Islet of Langerhans (tissue), 1 donor: ENCODE measurements around the gene SBK2.

Source experiments
- FAIRE-seq: peaks from one replicate; lab custom pipeline; 2011; peaks lifted over from hg19 to GRCh38; lab: Jason Lieb, UNC

The SBK2 gene

DNA sequence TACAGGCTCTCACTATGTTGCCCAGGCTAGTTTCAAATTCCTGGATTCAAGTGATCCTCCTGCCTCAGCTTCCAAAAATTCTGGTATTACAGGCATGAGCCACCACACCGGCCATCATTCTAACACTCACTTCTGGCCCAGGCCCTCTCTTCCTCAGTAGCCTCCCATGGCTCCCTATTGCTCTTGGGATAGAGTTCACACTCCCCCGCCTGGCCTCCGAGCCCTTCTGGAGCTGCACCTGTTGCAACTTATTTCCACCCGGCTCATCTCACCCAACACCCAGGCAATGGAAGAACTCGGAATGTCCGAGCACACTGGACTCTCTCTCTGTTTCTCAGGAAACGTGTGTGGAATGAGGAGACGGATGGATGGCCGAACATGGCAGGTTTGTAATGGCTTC is 17.4 kb upstream of the SBK2 start:
- FAIRE-seq: no peak

DNA sequence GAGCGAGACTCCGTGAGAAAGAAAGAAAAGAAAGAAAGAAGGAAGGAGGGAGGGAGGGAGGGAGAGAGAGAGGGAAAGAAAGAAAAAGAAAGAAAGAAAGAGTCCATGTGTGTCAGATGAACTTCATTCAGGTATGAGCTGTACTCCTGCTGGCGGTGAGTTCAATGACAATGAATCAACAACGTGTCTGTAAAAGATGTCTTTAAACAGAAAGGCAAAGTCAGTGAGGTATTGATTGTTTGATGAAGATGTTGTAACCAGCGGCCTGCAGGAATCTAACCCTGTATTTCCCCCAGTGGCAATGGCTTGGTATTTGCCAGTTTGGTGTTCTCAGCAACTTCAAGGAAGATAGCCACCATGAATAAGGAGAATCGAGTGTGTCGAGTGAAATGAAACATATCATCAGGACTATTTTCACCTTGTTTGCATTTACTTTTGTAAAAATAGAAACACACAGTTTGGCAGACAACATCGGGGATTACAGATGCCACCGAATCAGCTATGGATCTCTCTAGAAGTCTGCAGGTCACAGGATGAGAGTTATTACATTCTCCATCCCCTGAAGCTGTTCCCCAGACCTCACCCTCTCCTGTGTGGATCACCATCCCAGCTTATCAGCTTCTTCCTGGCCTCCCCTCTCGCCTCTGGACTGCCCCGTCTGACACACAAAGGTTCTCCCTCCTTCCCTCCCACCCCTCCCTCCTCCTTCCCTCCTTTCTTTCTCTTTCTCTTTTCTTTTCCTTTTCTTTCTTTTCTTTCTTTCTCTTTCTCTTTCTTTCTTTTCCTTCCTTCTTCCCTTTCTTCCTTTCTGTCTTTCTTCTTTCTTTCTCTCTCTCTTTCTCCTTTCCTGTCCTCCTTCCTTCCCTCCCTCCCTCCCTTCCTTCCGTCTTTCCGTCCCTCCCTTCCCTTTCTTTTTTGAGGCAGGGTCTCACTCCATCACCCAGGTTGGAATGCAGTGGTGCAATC is 16.6 kb upstream of the SBK2 start:
- no peak for FAIRE-seq

DNA sequence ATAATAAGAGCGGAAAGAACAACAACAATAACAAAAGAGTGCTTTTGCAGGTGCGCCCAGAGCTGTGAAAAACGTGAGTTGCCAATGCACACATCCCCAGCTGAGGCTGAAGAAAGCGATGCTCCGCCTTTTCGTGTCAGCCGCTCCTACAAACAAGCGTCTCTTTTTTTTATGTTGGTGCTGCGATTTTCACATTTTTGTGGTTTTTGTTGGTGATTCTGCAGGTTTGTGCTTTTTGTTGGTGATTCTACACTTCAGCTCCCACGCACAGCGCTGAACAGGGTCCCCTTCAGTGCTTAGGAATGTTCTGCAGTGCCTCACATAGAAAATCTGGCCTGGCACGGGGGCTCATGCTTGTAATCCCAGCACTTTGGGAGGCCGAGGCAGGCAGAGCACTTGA is 15.7 kb upstream of the SBK2 start:
- FAIRE-seq: no peak

DNA sequence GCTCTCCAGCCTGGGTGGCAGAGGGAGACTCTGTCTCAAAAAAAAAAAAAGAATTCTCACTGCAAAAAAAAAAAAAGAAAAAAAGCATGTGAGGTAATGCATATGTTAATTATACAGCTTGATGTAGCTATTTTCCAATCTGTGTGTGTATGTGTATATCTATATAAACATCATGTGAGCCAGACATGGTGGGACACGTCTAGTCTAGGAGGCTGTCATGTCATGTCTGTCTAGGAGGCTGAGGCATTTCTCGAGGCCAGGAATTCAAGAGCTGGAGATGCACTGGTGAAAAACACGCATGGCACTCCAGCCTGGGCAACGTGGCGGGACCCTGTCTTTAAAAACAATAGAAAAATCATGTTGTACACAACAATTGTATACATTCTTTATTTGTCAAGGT is 15.3 kb upstream of the SBK2 start:
- no peak for FAIRE-seq

DNA sequence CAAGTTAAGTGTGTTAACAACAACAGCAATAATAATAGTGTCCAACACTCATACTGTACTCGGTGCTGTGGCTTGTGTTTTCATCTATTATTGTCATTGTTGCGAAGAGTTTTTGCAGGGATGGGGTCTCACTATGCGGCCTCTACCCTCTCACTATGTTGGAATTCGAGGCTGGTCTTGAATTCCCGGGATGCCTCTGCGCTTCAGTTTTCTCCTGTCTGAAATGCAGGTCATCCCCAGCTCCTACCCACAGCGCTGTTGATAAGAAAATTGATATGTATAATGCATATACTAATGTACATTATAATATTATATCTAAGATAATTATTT is 13.4 kb upstream of the SBK2 start:
- no peak for FAIRE-seq

GRCh38 chr19:55549500-55550320 is 12.8 kb upstream of the SBK2 start:
- FAIRE-seq: peak; percentile 70

GRCh38 chr19:55546822-55547614 is 10.1 kb upstream of the SBK2 start:
- FAIRE-seq: no peak

- FAIRE-seq: no peak
These were observed 9.1 kb upstream of the SBK2 start for GRCh38 chr19:55546011-55546410.

GRCh38 chr19:55545443-55545842 is 8.5 kb upstream of the SBK2 start, which contains the start of gene SBK3:
Gene SBK3 (minus strand): TSS chr19:55545543. CDS start chr19:55545543, 0 bp downstream.
- no peak for FAIRE-seq

- no peak for FAIRE-seq
These were observed 8.0 kb upstream of the SBK2 start for GRCh38 chr19:55544776-55545439.

- no peak for FAIRE-seq
These were observed 7.1 kb upstream of the SBK2 start for GRCh38 chr19:55544014-55544413.

GRCh38 chr19:55543567-55543966 is 6.6 kb upstream of the SBK2 start:
- no peak for FAIRE-seq

DNA sequence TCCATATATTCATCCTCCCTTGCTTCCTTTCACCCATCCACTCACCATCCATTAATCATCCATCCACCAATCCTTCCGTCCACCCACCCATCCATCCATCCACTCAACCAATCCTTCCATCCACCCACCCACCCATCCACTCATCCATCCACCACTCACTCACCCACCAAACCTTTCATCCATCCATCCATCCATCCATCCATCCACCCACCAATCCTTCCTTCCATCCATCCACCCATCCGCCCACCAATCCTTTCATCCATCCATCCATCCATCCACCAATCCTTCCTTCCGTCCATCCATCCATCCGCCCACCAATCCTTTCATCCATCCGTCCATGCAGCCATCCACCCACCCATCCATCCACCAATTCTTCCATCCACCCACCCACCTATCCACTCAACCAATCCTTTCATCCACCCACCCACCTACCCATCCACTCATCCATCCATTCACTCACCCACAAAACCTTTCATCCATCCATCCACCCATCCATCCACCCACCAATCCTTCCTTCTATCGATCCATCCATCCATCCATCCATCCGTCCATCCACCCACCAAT is 5.4 kb upstream of the SBK2 start:
- FAIRE-seq: no peak

DNA sequence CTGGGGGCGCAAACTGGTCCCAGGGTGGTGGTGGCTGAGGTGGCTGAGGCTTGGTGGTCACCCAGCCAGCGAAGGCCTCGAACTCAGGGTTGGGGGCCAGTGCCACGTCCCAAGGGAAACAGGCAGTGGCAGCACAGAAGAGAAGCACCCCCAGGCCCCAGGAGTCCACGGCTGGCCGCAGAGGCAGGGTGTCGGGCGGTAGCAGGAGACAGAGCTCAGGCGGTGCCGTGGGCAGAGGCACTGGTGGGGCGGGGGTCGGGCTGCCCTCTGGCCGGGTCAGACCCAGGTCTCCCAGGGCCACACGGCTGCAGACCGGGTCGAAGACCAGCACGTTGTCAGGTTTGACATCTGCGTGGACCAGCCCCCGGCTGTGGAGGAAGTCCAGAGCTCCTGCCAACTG is 4.2 kb upstream of the SBK2 start:
- no peak for FAIRE-seq

DNA sequence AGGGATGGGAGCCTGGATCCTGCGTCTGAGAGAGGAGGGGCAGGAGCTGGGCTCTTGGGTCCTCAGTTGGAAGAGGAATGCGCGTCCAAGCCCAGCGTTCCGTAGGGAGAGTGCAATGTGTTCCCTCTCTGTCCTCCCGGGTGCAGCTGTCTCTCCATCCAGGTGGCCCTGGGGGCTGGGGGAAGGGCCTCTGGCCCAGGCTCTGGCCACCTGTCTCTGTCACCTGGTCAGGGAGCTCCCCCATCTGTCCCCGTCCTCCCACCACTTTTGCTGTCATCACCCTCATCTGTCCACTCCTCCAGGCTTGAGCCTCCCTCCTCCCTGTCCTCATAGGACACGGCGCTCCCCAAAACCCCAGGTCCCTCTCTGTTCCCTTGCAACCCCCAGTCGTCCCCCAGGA is 3.7 kb upstream of the SBK2 start:
- FAIRE-seq: no peak

DNA sequence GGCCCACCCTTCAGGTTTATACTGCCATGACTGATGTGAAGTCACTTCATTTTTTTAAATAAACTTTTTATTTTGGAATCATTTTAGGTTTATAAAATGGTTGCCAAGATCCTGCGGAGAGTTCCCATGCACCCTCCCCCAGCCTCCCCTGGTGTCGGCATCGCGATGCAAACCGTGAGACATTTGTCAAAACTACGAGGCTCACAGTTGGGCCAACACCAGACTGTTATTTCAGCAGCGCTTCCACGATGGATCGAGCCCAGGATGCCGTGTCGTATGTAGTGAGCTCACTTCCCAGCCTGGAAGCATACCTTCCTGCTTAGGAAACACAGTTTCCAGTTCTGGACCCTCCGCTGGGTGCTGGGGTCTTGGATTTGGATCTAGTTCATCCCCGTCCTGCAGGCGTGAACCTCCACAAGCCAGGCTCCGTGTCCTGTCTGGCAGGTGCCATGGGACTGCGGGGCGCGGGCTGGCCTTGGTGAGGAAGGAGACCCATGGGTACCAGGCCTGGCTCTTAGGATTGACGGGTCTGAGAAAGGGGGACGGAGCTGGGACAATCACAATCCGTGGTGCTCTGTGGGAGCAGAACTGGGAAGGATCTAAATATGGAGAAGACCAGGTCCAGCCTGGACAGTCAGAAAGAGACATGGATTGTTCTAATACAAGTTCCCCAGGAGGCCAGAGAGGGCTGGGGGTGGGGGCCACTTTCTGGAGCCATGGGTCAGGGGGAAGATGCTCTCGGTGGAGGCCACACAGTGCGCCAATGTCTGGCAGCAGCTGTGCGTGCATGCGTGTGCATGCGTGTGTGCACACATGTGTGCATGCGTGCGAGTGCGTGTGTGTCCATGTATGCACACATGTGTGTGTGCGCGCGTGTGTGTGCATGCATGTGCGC is 2.4 kb upstream of the SBK2 start:
- no peak for FAIRE-seq

GRCh38 chr19:55538132-55538531 is 1.2 kb upstream of the SBK2 start:
- no peak for FAIRE-seq

DNA sequence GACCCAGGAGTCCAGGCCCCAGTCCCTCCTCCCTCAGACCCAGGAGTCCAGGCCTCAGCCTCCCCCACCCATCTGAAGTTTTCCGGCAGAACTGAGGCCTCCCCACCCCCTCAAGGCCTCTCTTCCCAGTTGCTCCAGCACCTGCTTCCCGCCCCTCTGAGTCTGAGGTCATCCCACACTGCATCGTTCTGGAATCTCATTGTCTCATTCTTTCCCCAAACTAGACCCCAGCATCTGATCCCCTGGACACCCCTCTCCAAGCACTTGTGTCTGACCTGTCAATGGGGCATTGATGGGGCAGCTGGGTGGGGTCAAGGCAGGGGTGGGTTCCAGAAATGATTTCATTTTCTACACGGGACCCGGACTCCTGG is 793 bp upstream of the SBK2 start:
- no peak for FAIRE-seq

DNA sequence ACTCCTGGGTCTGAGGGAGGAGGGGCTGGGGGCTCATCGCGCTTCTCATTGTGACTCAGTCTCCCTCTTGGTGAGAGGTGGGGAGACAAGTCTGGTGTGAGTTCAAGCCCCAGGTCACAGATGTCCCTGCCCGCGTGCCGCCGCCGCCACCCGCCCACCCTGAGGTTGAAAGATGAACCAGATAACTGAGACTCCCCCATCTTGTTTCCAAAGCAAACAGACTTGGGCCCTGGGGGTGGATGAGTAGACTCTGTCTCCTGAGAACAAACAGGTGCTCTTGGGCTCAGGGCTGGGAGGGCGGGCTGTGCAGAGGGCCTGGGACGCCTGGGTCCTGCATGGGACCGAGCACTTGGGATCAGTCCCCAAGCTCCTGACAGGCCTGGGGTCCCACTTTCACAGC is 567 bp downstream of the SBK2 start:
- no peak for FAIRE-seq

DNA sequence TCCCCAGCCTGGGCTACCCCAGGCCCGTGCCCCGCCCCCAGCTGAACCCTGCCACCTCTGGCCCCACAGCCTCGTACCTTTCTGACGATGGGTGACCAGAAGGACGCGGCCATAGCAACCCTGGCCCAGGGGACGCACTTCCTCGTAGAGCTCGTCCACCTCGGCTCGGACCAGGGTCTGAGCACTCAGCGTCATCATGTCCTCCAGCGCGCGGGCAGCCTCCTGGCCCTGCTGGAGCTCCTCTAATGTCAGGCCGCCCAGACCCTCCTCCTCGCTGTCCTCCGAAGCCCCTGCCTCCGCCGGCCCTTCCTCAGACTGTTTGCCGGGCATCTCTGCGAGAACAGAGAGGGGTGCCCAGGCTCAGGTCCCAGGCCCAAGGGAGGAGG is 975 bp downstream of the SBK2 start:
- FAIRE-seq: no peak
